K562 (cell line): ENCODE results near the gene NIPAL3. TPM values are rescaled to one million over a fixed set of nuclear protein-coding genes. Genes with fewer than 3 reads are reported as not detected.
A peak's percentile ranks its signal among the peaks of the same experiment; 100 is the strongest.

Source experiments
- CHCHD3 ChIP-seq: fragments of 250-450 bp; sonication (Bioruptor Pico); IDR thresholded peaks from 2 replicates; pipeline ENCODE4 v2.1.2; 2022; ENCODE audit warnings: mild to moderate bottlenecking
- CTCFL ChIP-seq: IDR thresholded peaks from 2 replicates; pipeline ENCODE4 v1.6.1; 2011; ENCODE audit warnings: borderline replicate concordance, low read depth, mild to moderate bottlenecking, moderate library complexity, low read length; ENCODE audit not compliant: insufficient read depth, poor library complexity, severe bottlenecking
- ELK1 ChIP-seq: sonication (generic); formaldehyde crosslinking; IDR thresholded peaks from 2 replicates; pipeline ENCODE4 v1.8.1; 2022; ENCODE audit warnings: missing genetic modification reagents
- IRF9 ChIP-seq: fragments of 450-650 bp; IDR thresholded peaks from 2 replicates; pipeline ENCODE4 v1.6.1; 2016; ENCODE audit warnings: missing biosample characterization, missing genetic modification characterization
- JUND ChIP-seq, 2 experiments: IDR thresholded peaks; 2 replicates in 1 of 2; 3 replicates in 1 of 2; pipeline ENCODE4 v1.6.1; 2011; ENCODE audit warnings: borderline replicate concordance in 2 of 2, low read depth in 2 of 2, low read length in 2 of 2, improper control_type of control experiment in 1 of 2, missing biosample characterization in 1 of 2, missing genetic modification characterization in 1 of 2, missing genetic modification reagents in 1 of 2
- NFRKB ChIP-seq: fragments of 450-650 bp; IDR thresholded peaks from 2 replicates; pipeline ENCODE4 v1.6.1; 2016; ENCODE audit warnings: low read depth
- PCBP2 ChIP-seq: fragments of 200-400 bp; formaldehyde crosslinking; IDR thresholded peaks from 2 replicates; pipeline ENCODE4 v1.6.1; 2018; ENCODE audit warnings: low read length, low read depth, mild to moderate bottlenecking, moderate library complexity; ENCODE audit not compliant: poor library complexity, severe bottlenecking
- POLR2B ChIP-seq: fragments of 450-650 bp; IDR thresholded peaks from 2 replicates; pipeline ENCODE4 v1.6.1; 2018; ENCODE audit warnings: low read depth; ENCODE audit not compliant: partially characterized antibody
- SMAD4 ChIP-seq: fragments of 250-450 bp; sonication (Bioruptor Pico); conservative IDR thresholded peaks from 2 replicates; pipeline ENCODE4 v1.8.0; 2021; ENCODE audit warnings: inconsistent platforms, mild to moderate bottlenecking, moderate library complexity
- U2AF1 ChIP-seq: fragments of 200-400 bp; formaldehyde crosslinking; optimal IDR thresholded peaks from 2 replicates; pipeline ENCODE3; 2017; ENCODE audit warnings: mild to moderate bottlenecking, low read depth, low read length, moderate library complexity
- ZC3H11A ChIP-seq: IDR thresholded peaks from 2 replicates; pipeline ENCODE4 v1.6.1; 2012; ENCODE audit warnings: low read depth, low read length, improper control_type of control experiment
- ZMIZ1 ChIP-seq, 2 experiments: fragments of 150-350 bp in 1 of 2; IDR thresholded peaks; 2 replicates each; pipeline ENCODE4 v1.6.1; 2012 to 2016; ENCODE audit warnings: low read depth in 2 of 2, low read length in 2 of 2, mild to moderate bottlenecking in 1 of 2, moderate library complexity in 1 of 2
- ZNF165 ChIP-seq: fragments of 250-450 bp; sonication (Bioruptor Pico); IDR thresholded peaks from 2 replicates; pipeline ENCODE4 v1.4.0; 2020; ENCODE audit warnings: borderline replicate concordance
- ZNF398 ChIP-seq: fragments of 250-450 bp; sonication (Bioruptor Pico); IDR thresholded peaks from 2 replicates; pipeline ENCODE4 v1.8.0; 2021; ENCODE audit warnings: moderate library complexity, mild to moderate bottlenecking, inconsistent platforms
- ZNF644 ChIP-seq: fragments of 200-800 bp; sonication (Bioruptor generic); IDR thresholded peaks from 2 replicates; pipeline ENCODE4 v1.6.1; 2016; ENCODE audit warnings: low read depth, missing genetic modification characterization, missing compliant biosample characterization
- ZNF830 ChIP-seq: fragments of 250-450 bp; sonication (Bioruptor Pico); IDR thresholded peaks from 2 replicates; pipeline ENCODE4 v1.5.0; 2021; ENCODE audit warnings: mild to moderate bottlenecking
- ZZZ3 ChIP-seq: fragments of 450-650 bp; IDR thresholded peaks from 2 replicates; pipeline ENCODE4 v1.6.1; 2016; ENCODE audit warnings: antibody characterized with exemption, mild to moderate bottlenecking, moderate library complexity
- polyA plus RNA-seq, 8 experiments: library from polyadenylated mRNA; depleted of rRNA in 4 of 8; stranded (reverse) in 5 of 8; unstranded in 3 of 8; fragments of >200 nt; fragmentation: Nextera tagmentation in 2 of 8; fragmentation: Illumina TruSeq in 1 of 8; extraction: Ambion mirVana in 2 of 8; extraction: Trizol in 1 of 8; gene quantifications; 2 replicates each; pipeline versions ENCODE4 v1.2.1 to v1.2.3, GENCODE V29; 2011 to 2014; ENCODE audit warnings: inconsistent platforms in 1 of 8, missing spikeins in 1 of 8
- total RNA-seq, 7 experiments: library from RNA; depleted of rRNA in 6 of 7; stranded (reverse); fragments of >200 nt in 6 of 7; fragmentation: Illumina TruSeq in 2 of 7; extraction: Trizol in 2 of 7; gene quantifications; 2 replicates each; pipeline versions ENCODE4 v1.2.1 to v1.2.3, GENCODE V29; 2011 to 2021; ENCODE audit warnings: low replicate concordance in 1 of 7

NIPAL3 gene
- total and polyA plus RNA-seq, 9 of the 15 experiments (the other 6 are each of a cell fraction or from before 2014, with no cell fraction given), result 10.5 to 26.3 (median 16.0) TPM

- TF ChIP-seq ELK1 (CRISPR knock-in tag) (no peak), PCBP2 (no peak), ZNF398 (CRISPR knock-in tag) (no peak), CTCFL (peak; percentile 76), ZZZ3 (no peak), ZNF165 (CRISPR knock-in tag) (no peak), NFRKB (no peak), IRF9 (tag) (no peak), ZC3H11A (no peak), ZNF830 (CRISPR knock-in tag) (no peak), POLR2B (no peak), CHCHD3 (CRISPR knock-in tag) (no peak), JUND (IDR thresholded peaks at IDR 0.05; ENCODE audit: borderline replicate concordance, low read depth, low read length) (peak; percentile 46; the same call in 1 of the 2 replicates), JUND (tag; IDR thresholded peaks at IDR 0.05; ENCODE audit: borderline replicate concordance, low read depth, low read length) (peak; percentile 43; the same call in 1 of the 3 replicates), SMAD4 (CRISPR knock-in tag) (no peak), ZNF644 (tag) (no peak), ZMIZ1 (IDR thresholded peaks at IDR 0.05; ENCODE audit: low read depth in 2 of 2, low read length in 2 of 2) (no peak), U2AF1 (no peak)
Measured at GRCh38 chr1:24415334-24415909, at the start of gene NIPAL3 (continued).
